IPS-18a (cell line): ENCODE data around the gene TGFBR1.

Experiments
- H3K27ac ChIP-seq: one replicate; pipeline ENCODE4 v1.5.1; 2013; ENCODE audit warnings: low read length
- H3K27me3 ChIP-seq: one replicate; pipeline ENCODE4 v1.6.1; 2013; ENCODE audit warnings: mild to moderate bottlenecking, low read length; ENCODE audit not compliant: control insufficient read depth, insufficient read depth
- H3K36me3 ChIP-seq: one replicate; pipeline ENCODE4 v1.6.1; 2013; ENCODE audit warnings: low read depth, low read length; ENCODE audit not compliant: control insufficient read depth
- H3K4me1 ChIP-seq: one replicate; pipeline ENCODE4 v1.6.1; 2013; ENCODE audit warnings: low read depth, low read length; ENCODE audit not compliant: control insufficient read depth
- H3K4me3 ChIP-seq: one replicate; pipeline ENCODE4 v1.5.1; 2013; ENCODE audit warnings: low read length
- H3K9ac ChIP-seq: one replicate; pipeline ENCODE4 v1.6.1; 2013; ENCODE audit warnings: mild to moderate bottlenecking, low read length, moderate library complexity
- H3K9me3 ChIP-seq: one replicate; pipeline ENCODE4 v1.6.1; 2013; ENCODE audit warnings: low read depth, low read length; ENCODE audit not compliant: control insufficient read depth

Gene TGFBR1

DNA sequence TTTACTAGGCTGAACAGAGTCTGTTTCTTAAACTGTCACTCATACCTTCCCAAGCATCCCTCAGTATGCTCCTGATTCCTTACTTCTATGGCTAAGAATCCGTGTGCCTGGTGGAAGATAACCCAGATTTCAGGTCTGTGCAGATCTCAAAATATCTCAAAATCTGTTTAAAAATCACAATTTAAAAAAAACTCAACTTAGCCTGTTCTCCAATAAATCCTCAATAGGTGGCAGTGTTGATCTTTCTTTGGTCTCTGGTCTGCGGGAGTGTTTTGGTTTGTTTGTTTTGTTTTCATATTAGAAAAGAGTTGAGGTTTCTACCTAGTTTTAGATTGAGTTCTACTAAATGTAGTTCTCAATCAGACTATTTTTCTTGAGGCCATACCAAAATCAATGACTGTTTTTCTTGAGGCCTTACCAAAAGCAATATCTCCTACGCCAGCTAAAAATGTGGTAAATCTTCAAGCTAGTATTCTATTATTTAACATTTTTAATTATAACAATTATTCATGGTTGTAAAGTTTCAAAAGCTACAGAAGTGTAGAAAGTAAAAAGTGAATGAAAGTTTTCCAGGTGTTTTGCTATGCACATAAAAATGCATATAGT is 57.9 kb downstream of the TGFBR1 start:
- no peak overlapping the region for H3K4me3 ChIP-seq
- H3K4me1 ChIP-seq = no peaks in the 10 kb centered on the region
- no peak overlapping the region for H3K9ac ChIP-seq
- no peaks in the 10 kb centered on the region for H3K36me3 ChIP-seq
- no peaks in the 10 kb centered on the region for H3K9me3 ChIP-seq
- no peak overlapping the region for H3K27ac ChIP-seq
- H3K27me3 ChIP-seq = no peaks in the 10 kb centered on the region

GRCh38 chr9:99166149-99166548 is 61.2 kb downstream of the TGFBR1 start:
- Histone ChIP-seq H3K4me3 (no peak overlapping the region), H3K9ac (no peak overlapping the region), H3K4me1 (peaks cover 25% of the 10 kb centered on the region)

DNA sequence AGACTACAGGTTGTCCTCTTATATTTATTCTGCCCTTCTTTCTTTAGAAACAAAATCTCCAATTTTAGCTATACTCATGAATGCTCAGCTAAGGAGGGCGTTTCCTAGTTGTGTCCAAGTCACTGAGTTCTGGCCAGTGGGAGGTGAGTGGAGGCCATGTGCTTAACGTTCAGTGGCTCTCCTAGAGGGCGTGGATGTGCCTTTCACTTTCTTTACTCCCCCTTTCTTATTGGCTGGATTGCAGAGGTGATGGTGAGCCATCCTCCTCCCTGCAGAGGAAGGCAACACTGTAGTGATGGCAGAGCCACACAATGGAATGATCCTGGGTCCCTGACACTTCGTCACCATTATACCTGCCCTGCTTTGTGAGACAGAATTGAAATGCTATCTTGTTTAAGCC is 62.2 kb downstream of the TGFBR1 start:
- Histone ChIP-seq H3K27me3 (peaks cover 10% of the 10 kb centered on the region), H3K36me3 (no peaks in the 10 kb centered on the region), H3K27ac (no peak overlapping the region), H3K9me3 (no peaks in the 10 kb centered on the region), H3K4me3 (no peak overlapping the region), H3K4me1 (peaks cover 32% of the 10 kb centered on the region), H3K9ac (no peak overlapping the region)

More at GRCh38 chr9:99166149-99166548, 61.2 kb downstream of the TGFBR1 start:
- Histone ChIP-seq H3K36me3 (no peaks in the 10 kb centered on the region), H3K9me3 (no peaks in the 10 kb centered on the region), H3K27me3 (peaks cover 2% of the 10 kb centered on the region), H3K27ac (no peak overlapping the region)

DNA sequence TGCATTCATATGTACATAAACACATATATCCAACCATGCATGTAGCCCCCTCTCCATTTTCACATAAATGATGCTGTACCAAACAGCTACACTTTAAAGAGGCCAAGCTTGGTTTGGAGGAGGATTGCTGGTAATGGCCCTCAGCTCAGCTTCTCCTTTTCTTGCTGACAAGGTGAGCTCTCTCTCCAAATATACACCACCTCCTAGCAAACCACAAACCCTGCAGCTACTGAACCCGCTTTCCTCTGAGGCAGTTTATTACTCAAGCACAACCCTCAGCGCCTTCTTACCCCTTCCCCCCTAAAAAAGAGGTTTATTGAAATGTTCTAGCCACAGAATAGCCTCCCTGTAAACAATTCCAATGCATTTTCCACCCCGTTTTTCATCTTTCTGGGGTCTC is 62.8 kb downstream of the TGFBR1 start:
- no peak overlapping the region for H3K4me3 ChIP-seq
- H3K27me3 ChIP-seq = peaks cover 11% of the 10 kb centered on the region
- no peak overlapping the region for H3K27ac ChIP-seq
- H3K36me3 ChIP-seq = no peaks in the 10 kb centered on the region
- H3K9me3 ChIP-seq = no peaks in the 10 kb centered on the region
- H3K4me1 ChIP-seq = peaks cover 37% of the 10 kb centered on the region
- H3K9ac ChIP-seq = no peak overlapping the region

GRCh38 chr9:99169086-99169485 is 64.2 kb downstream of the TGFBR1 start:
- H3K27me3 ChIP-seq = peaks cover 11% of the 10 kb centered on the region
- H3K36me3 ChIP-seq = no peaks in the 10 kb centered on the region
- H3K4me3 ChIP-seq = no peak overlapping the region
- no peaks in the 10 kb centered on the region for H3K9me3 ChIP-seq
- no peak overlapping the region for H3K9ac ChIP-seq
- peaks cover 51% of the 10 kb centered on the region for H3K4me1 ChIP-seq
- no peak overlapping the region for H3K27ac ChIP-seq

- Histone ChIP-seq H3K27me3 (peaks cover 11% of the 10 kb centered on the region), H3K4me1 (peaks cover 51% of the 10 kb centered on the region), H3K9me3 (no peaks in the 10 kb centered on the region), H3K9ac (no peak overlapping the region), H3K27ac (no peak overlapping the region), H3K4me3 (no peak overlapping the region), H3K36me3 (no peaks in the 10 kb centered on the region)
Observed at GRCh38 chr9:99169982-99170761, 65.3 kb downstream of the TGFBR1 start.

GRCh38 chr9:99171225-99172123 is 66.6 kb downstream of the TGFBR1 start:
- Histone ChIP-seq H3K4me3 (no peak overlapping the region), H3K27me3 (peaks cover 11% of the 10 kb centered on the region), H3K9me3 (no peaks in the 10 kb centered on the region), H3K27ac (no peak overlapping the region), H3K36me3 (no peaks in the 10 kb centered on the region), H3K9ac (no peak overlapping the region), H3K4me1 (peaks cover 51% of the 10 kb centered on the region)

DNA sequence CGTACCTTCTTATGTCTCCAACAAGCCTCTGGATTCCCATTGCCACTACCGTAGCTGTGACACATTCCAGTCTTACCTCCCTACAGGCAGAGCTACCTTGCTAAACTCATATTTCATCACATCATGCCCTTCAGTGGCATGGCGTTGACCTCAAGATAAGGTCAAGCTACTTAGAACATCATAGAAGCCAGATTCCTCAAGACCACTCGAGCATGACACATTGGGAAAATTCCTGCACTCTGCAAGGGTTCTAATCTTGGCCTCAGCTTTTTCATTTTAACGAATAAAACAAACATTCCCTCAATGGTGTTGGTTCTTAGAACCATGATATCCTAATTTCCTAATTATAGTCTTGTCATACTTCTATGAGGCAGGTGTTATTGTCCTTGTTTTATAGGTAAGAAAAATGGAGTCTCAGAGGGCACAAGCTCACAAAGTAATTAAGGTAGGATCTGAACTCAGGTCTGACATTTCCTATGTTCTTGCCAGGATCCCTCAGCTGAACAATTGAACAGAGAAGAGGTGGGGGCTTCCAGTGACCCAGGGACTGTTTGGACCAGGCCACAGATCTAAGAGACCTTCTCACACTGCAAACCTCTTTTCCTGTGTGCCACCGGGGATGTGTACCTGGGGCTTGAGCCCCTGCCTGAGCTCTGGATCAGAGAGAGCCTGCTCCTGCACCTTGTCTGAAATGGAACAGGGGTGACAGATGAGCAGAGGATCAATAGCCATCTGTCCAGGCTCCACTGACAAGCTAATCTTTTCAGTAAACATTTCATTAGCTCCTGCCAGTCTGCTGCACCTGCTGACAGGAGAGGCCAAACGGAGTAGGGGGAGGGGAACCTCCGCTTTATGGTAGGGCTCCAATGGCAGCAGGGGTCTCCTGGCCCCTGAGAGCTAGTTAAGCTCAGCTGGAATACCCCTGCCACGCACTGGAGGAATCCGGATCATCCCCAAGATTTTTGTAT is 67.5 kb downstream of the TGFBR1 start:
- Histone ChIP-seq H3K27ac (no peak overlapping the region), H3K4me3 (no peak overlapping the region), H3K27me3 (peaks cover 11% of the 10 kb centered on the region), H3K9ac (no peak overlapping the region), H3K36me3 (no peaks in the 10 kb centered on the region), H3K9me3 (no peaks in the 10 kb centered on the region), H3K4me1 (peaks cover 51% of the 10 kb centered on the region)

GRCh38 chr9:99173570-99174504 is 68.9 kb downstream of the TGFBR1 start:
- Histone ChIP-seq H3K27ac (no peak overlapping the region), H3K9ac (no peak overlapping the region), H3K9me3 (no peaks in the 10 kb centered on the region)

GRCh38 chr9:99176527-99177013 is 71.7 kb downstream of the TGFBR1 start:
- peaks cover 6% of the 10 kb centered on the region for H3K27me3 ChIP-seq
- H3K27ac ChIP-seq = no peak overlapping the region
- H3K36me3 ChIP-seq = no peaks in the 10 kb centered on the region
- peaks cover 25% of the 10 kb centered on the region for H3K4me1 ChIP-seq
- H3K9ac ChIP-seq = no peak overlapping the region
- H3K4me3 ChIP-seq = no peak overlapping the region
- no peaks in the 10 kb centered on the region for H3K9me3 ChIP-seq

More at GRCh38 chr9:99173570-99174504, 68.9 kb downstream of the TGFBR1 start:
- Histone ChIP-seq H3K4me1 (peaks cover 43% of the 10 kb centered on the region), H3K27me3 (peaks cover 11% of the 10 kb centered on the region), H3K4me3 (no peak overlapping the region), H3K36me3 (no peaks in the 10 kb centered on the region)
